Measurements from ENCODE around the gene RB1. TPM values are rescaled to one million over a fixed set of nuclear protein-coding genes. Genes with fewer than 3 reads are reported as not detected.
"Not testable (repeated sequence)": the region's sequence is repeated elsewhere in the genome, so short reads cannot be mapped to it uniquely, and the experiment has no call there.

Gene RB1
- polyA plus RNA-seq, 1 donor from 2014 or later: 29.5 TPM

GRCh38 chr13:48334534-48335127 is 31.1 kb downstream of the RB1 start:
- no peak for TF ChIP-seq EP300 (conservative IDR thresholded peaks at IDR 0.05; ENCODE audit: poor library complexity, severe bottlenecking)
- TF ChIP-seq POLR2AphosphoS5 (IDR thresholded peaks at IDR 0.05): no peak
- TF ChIP-seq RAD21 (conservative IDR thresholded peaks at IDR 0.05): no peak
- TF ChIP-seq, protein P1, sequence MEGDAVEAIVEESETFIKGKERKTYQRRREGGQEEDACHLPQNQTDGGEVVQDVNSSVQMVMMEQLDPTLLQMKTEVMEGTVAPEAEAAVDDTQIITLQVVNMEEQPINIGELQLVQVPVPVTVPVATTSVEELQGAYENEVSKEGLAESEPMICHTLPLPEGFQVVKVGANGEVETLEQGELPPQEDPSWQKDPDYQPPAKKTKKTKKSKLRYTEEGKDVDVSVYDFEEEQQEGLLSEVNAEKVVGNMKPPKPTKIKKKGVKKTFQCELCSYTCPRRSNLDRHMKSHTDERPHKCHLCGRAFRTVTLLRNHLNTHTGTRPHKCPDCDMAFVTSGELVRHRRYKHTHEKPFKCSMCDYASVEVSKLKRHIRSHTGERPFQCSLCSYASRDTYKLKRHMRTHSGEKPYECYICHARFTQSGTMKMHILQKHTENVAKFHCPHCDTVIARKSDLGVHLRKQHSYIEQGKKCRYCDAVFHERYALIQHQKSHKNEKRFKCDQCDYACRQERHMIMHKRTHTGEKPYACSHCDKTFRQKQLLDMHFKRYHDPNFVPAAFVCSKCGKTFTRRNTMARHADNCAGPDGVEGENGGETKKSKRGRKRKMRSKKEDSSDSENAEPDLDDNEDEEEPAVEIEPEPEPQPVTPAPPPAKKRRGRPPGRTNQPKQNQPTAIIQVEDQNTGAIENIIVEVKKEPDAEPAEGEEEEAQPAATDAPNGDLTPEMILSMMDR (IDR thresholded peaks at IDR 0.05; ENCODE audit: poor library complexity, severe bottlenecking): peak; percentile 41
- no peak for TF ChIP-seq SMC3 (conservative IDR thresholded peaks at IDR 0.05; ENCODE audit: poor library complexity)
- TF ChIP-seq EZH2 (IDR thresholded peaks at IDR 0.05; ENCODE audit: borderline replicate concordance, insufficient read depth, low read length, poor library complexity, severe bottlenecking): no peak
- TF ChIP-seq TAF1 (IDR thresholded peaks at IDR 0.05; ENCODE audit: low read depth): no peak
- TF ChIP-seq, protein P2, sequence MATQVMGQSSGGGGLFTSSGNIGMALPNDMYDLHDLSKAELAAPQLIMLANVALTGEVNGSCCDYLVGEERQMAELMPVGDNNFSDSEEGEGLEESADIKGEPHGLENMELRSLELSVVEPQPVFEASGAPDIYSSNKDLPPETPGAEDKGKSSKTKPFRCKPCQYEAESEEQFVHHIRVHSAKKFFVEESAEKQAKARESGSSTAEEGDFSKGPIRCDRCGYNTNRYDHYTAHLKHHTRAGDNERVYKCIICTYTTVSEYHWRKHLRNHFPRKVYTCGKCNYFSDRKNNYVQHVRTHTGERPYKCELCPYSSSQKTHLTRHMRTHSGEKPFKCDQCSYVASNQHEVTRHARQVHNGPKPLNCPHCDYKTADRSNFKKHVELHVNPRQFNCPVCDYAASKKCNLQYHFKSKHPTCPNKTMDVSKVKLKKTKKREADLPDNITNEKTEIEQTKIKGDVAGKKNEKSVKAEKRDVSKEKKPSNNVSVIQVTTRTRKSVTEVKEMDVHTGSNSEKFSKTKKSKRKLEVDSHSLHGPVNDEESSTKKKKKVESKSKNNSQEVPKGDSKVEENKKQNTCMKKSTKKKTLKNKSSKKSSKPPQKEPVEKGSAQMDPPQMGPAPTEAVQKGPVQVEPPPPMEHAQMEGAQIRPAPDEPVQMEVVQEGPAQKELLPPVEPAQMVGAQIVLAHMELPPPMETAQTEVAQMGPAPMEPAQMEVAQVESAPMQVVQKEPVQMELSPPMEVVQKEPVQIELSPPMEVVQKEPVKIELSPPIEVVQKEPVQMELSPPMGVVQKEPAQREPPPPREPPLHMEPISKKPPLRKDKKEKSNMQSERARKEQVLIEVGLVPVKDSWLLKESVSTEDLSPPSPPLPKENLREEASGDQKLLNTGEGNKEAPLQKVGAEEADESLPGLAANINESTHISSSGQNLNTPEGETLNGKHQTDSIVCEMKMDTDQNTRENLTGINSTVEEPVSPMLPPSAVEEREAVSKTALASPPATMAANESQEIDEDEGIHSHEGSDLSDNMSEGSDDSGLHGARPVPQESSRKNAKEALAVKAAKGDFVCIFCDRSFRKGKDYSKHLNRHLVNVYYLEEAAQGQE (IDR thresholded peaks at IDR 0.05; ENCODE audit: borderline replicate concordance): no peak
- TF ChIP-seq MXI1 (conservative IDR thresholded peaks at IDR 0.05; ENCODE audit: poor library complexity, severe bottlenecking): no peak
- Histone ChIP-seq H4K20me1 (ENCODE audit: insufficient read depth) (no peaks in the 10 kb centered on the region), H3K36me3 (ENCODE audit: insufficient read depth, low read length) (no peaks in the 10 kb centered on the region), H2AFZ (ENCODE audit: low read depth, low read length) (no peak overlapping the region), H3K4me2 (ENCODE audit: low read length) (no peak overlapping the region), H3K27me3 (ENCODE audit: insufficient read depth, low read depth, low read length) (no peaks in the 10 kb centered on the region), H3K9me3 (ENCODE audit: low read length) (no peaks in the 10 kb centered on the region), H3K79me2 (replicated peaks; ENCODE audit: insufficient read depth, low read length) (no peaks in the 10 kb centered on the region), H3K9me2 (ENCODE audit: insufficient read depth, low read length) (no peaks in the 10 kb centered on the region), H3K4me3 (ENCODE audit: low read length) (no peak overlapping the region), H3K9ac (ENCODE audit: low read length) (no peak overlapping the region), H3K27ac (ENCODE audit: low read length) (no peak overlapping the region), H3F3A (ENCODE audit: insufficient read depth, low read length, poor library complexity, severe bottlenecking) (no peaks in the 10 kb centered on the region)

- not testable (repeated sequence) for H3F3A ChIP-seq (ENCODE audit: insufficient read depth, low read length, poor library complexity, severe bottlenecking); H3K4me2 ChIP-seq (ENCODE audit: low read length); H4K20me1 ChIP-seq (ENCODE audit: insufficient read depth); H3K9ac ChIP-seq (ENCODE audit: low read length); H2AFZ ChIP-seq (ENCODE audit: low read depth, low read length); H3K27me3 ChIP-seq (ENCODE audit: insufficient read depth, low read depth, low read length); H3K27ac ChIP-seq (ENCODE audit: low read length); H3K79me2 ChIP-seq (replicated peaks; ENCODE audit: insufficient read depth, low read length); H3K9me2 ChIP-seq (ENCODE audit: insufficient read depth, low read length); H3K4me3 ChIP-seq (ENCODE audit: low read length); H3K36me3 ChIP-seq (ENCODE audit: insufficient read depth, low read length); H3K9me3 ChIP-seq (ENCODE audit: low read length)
Observed at GRCh38 chr13:48339198-48339597, 35.6 kb downstream of the RB1 start.

DNA sequence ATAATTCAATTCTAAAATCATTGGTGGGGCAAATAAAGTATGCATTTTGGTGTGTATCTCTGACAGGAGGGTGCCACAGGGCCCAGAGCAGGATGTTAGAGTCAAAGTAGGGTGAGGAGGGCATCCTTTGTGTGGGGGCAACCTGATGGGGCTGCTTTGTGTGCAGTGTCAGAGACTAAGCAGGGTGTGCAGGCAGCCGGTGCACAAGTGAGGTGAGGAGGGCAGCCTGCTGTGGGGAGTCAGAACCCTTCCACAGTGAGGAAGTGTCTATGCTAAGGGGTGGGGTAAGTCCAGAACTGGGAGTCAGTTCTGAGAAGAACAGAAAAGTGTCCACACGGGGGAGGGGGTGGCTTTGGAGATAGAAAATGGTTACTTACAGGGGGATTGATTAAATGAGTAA is 40.7 kb downstream of the RB1 start:
- no peak overlapping the region for H3K4me2 ChIP-seq (ENCODE audit: low read length)
- H2AFZ ChIP-seq (ENCODE audit: low read depth, low read length): no peak overlapping the region

More for the DNA sequence above, 40.7 kb downstream of the RB1 start:
- H3K27me3 ChIP-seq (ENCODE audit: insufficient read depth, low read depth, low read length): no peaks in the 10 kb centered on the region
- no peak overlapping the region for H3K27ac ChIP-seq (ENCODE audit: low read length)
- H4K20me1 ChIP-seq (ENCODE audit: insufficient read depth): no peaks in the 10 kb centered on the region
- no peaks in the 10 kb centered on the region for H3F3A ChIP-seq (ENCODE audit: insufficient read depth, low read length, poor library complexity, severe bottlenecking)
- no peaks in the 10 kb centered on the region for H3K9me2 ChIP-seq (ENCODE audit: insufficient read depth, low read length)
- no peak overlapping the region for H3K9ac ChIP-seq (ENCODE audit: low read length)
- H3K36me3 ChIP-seq (ENCODE audit: insufficient read depth, low read length): peaks cover 4% of the 10 kb centered on the region
- no peak for TF ChIP-seq EP300 (conservative IDR thresholded peaks at IDR 0.05; ENCODE audit: poor library complexity, severe bottlenecking)
- no peak for TF ChIP-seq RAD21 (conservative IDR thresholded peaks at IDR 0.05)
- no peak for TF ChIP-seq EZH2 (IDR thresholded peaks at IDR 0.05; ENCODE audit: borderline replicate concordance, insufficient read depth, low read length, poor library complexity, severe bottlenecking)
- TF ChIP-seq, protein P1 (IDR thresholded peaks at IDR 0.05; ENCODE audit: poor library complexity, severe bottlenecking): no peak
- TF ChIP-seq TAF1 (IDR thresholded peaks at IDR 0.05; ENCODE audit: low read depth): no peak
- TF ChIP-seq POLR2AphosphoS5 (IDR thresholded peaks at IDR 0.05): no peak
- TF ChIP-seq, protein P2 (IDR thresholded peaks at IDR 0.05; ENCODE audit: borderline replicate concordance): no peak
- no peak for TF ChIP-seq MXI1 (conservative IDR thresholded peaks at IDR 0.05; ENCODE audit: poor library complexity, severe bottlenecking)
- TF ChIP-seq SMC3 (conservative IDR thresholded peaks at IDR 0.05; ENCODE audit: poor library complexity): no peak
- H3K79me2 ChIP-seq (replicated peaks; ENCODE audit: insufficient read depth, low read length): no peaks in the 10 kb centered on the region
- no peak overlapping the region for H3K4me3 ChIP-seq (ENCODE audit: low read length)
- H3K9me3 ChIP-seq (ENCODE audit: low read length): no peaks in the 10 kb centered on the region

All from neural cell (in vitro differentiated cells).